Measurements from ENCODE around the gene PRDM16.

DNA sequence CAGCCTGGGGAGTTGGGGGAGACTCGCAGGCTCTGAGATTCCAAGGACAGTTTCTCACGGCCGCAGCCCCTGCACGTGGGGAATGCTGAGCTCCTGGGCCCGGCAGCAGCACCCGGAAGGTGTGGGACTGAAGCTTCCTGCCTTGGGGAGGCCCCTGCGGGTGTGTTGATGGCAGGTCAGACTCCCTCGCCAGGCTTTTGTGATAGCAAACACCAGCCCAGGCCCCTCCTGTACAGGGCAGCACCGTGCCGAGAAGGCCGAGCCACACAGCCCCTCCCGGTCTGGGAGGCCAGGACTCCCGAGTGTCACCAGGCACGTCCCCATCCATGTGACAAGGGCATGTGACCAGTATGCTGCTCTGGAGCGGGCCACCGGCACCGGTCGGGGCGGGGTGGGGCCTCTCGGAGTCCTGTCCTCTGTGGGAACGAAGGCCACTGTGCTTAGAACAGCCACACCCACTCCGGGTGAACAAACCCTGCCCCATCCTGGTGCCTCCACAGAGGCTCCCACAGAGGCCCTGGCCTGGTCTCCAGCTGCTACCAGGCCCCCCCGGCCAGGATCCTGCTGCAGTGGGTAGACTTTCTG is 354.3 kb downstream of the PRDM16 start:
- TF ChIP-seq, protein P1, sequence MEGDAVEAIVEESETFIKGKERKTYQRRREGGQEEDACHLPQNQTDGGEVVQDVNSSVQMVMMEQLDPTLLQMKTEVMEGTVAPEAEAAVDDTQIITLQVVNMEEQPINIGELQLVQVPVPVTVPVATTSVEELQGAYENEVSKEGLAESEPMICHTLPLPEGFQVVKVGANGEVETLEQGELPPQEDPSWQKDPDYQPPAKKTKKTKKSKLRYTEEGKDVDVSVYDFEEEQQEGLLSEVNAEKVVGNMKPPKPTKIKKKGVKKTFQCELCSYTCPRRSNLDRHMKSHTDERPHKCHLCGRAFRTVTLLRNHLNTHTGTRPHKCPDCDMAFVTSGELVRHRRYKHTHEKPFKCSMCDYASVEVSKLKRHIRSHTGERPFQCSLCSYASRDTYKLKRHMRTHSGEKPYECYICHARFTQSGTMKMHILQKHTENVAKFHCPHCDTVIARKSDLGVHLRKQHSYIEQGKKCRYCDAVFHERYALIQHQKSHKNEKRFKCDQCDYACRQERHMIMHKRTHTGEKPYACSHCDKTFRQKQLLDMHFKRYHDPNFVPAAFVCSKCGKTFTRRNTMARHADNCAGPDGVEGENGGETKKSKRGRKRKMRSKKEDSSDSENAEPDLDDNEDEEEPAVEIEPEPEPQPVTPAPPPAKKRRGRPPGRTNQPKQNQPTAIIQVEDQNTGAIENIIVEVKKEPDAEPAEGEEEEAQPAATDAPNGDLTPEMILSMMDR (IDR thresholded peaks at IDR 0.05; ENCODE audit: insufficient read depth, low read depth, low read length), result no peak
- TF ChIP-seq EZH2 (IDR thresholded peaks at IDR 0.05; ENCODE audit: insufficient read depth, low read length), result no peak

Measured in astrocyte (in vitro differentiated cells and primary cell).